Measurements from ENCODE around the gene KRTAP6-1. TPM values are rescaled to one million over a fixed set of nuclear protein-coding genes. Genes with fewer than 3 reads are reported as not detected.

Gene KRTAP6-1, protein sequence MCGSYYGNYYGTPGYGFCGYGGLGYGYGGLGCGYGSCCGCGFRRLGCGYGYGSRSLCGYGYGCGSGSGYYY
- total RNA-seq (not detected), polyA plus RNA-seq (ENCODE audit: insufficient read depth, low read depth, low replicate concordance) (not detected)
- long read RNA-seq, donor 1: 0 reads
- long read RNA-seq, donor 2: 0 reads

DNA sequence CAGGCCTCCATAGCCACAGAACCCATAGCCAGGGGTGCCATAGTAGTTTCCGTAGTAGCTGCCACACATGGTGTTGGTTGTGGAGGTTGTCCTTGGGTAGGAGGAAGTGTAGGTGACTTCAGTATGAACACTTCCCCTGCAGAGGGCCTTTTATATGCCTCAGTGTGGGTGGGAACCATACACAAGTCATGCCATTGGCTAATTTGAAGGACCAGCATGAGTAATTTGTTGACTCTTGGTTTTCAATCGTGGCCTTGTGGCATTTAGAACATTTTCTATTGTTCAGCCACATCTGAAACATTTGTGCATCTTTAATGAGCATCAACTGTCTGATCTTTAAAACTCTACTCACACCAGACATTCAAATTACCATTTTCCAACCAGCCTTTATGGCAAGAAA, at the start of gene KRTAP6-1:
TSS of gene KRTAP6-1 (minus strand) at position 95 of the 400 bp plus-strand sequence. CDS start at position 69, 26 bp downstream.
- intact Hi-C loops (cut with DNase I; ENCODE audit: low total_unique reads): no loop called here
- 78 to 85% methylated on average over 2 of the region's 2 CpGs for WGBS, 2 donors
- TF ChIP-seq POLR2A (IDR thresholded peaks at IDR 0.05) (no peak), CTCF (IDR thresholded peaks at IDR 0.05) (no peak)
- Histone ChIP-seq H3K27ac (no peak within 1 kb of the TSS), H3K27me3 (no peaks in the 10 kb centered on the region), H3K9me3 (no peaks in the 10 kb centered on the region), H3K4me1 (no peaks in the 10 kb centered on the region), H3K36me3 (ENCODE audit: low read depth, missing control alignments) (no peaks in the 10 kb centered on the region), H3K4me3 (no peak within 1 kb of the TSS)
- no peak for DNase-seq

DNA sequence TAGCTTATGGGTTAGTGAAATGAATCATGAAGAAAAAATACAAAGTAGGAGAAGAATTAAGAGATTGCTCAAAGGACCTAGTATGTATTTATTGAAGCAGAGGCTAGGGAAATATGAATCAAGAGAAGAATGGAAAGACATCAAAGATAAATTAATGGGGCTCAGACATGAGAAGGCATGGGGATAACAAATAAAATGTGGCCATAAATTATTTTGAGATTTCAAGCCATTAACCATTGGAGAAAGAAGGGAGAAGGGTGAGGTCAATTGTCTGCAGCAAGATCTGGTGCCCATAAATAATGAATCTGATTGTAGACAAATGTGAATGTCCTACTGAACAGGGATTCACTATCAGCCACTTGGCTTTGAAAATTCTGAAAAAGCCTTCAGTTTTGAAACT, 39.2 kb upstream of the KRTAP6-1 start:
- Histone ChIP-seq H3K9me3 (no peaks in the 10 kb centered on the region), H3K36me3 (ENCODE audit: low read depth, missing control alignments) (no peaks in the 10 kb centered on the region), H3K4me1 (no peaks in the 10 kb centered on the region), H3K27me3 (no peaks in the 10 kb centered on the region), H3K4me3 (no peak overlapping the region), H3K27ac (no peak overlapping the region)
- intact Hi-C loops (cut with DNase I; ENCODE audit: low total_unique reads): no loop called here
- no peak for DNase-seq
- TF ChIP-seq POLR2A (IDR thresholded peaks at IDR 0.05) (no peak), CTCF (IDR thresholded peaks at IDR 0.05) (no peak)

DNA sequence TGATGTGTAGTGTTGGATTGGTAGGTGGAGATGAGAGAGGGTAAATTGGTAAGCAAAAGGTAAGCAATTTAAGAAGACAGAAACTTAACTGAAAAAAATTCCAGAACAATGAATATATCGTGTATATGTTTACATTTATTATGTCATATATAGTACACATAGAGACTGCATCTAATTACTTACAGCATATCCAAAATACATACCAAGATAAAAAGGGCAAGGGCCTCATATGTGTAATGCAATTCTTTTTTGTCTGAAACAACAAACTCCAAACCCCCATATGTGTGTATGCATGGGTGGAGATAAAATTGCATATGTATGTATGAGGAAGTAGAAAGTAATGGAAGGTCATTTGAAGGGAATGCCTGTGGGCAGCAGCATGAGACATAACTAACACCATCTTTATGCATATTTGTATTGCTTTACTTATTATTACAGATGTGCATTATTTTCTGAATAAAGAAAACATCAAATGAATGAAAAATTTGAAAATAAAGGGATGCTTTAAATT, 33.2 kb upstream of the KRTAP6-1 start:
- WGBS, 2 donors: 70 to 71% methylated on average over 1 of the region's 1 CpG

GRCh38 chr21:30642564-30642963, 28.8 kb upstream of the KRTAP6-1 start, which contains the start of gene KRTAP20-3:
Gene KRTAP20-3 (plus strand): TSS chr21:30642864.
- H3K36me3 ChIP-seq (ENCODE audit: low read depth, missing control alignments): no peaks in the 10 kb centered on the region
- no peak for TF ChIP-seq CTCF (IDR thresholded peaks at IDR 0.05)
- no peak for TF ChIP-seq POLR2A (IDR thresholded peaks at IDR 0.05)
- WGBS, 2 donors: 72 to 84% methylated on average over 2 of the region's 2 CpGs
- no peak within 1 kb of the TSS for H3K4me3 ChIP-seq
- intact Hi-C loops (cut with DNase I; ENCODE audit: low total_unique reads): no loop called here
- H3K9me3 ChIP-seq: no peaks in the 10 kb centered on the region
- no peak for DNase-seq
- H3K27me3 ChIP-seq: no peaks in the 10 kb centered on the region
- no peak within 1 kb of the TSS for H3K27ac ChIP-seq
- H3K4me1 ChIP-seq: no peaks in the 10 kb centered on the region

More for the DNA sequence above, 33.2 kb upstream of the KRTAP6-1 start:
- no peak for TF ChIP-seq CTCF (IDR thresholded peaks at IDR 0.05)
- no peak for TF ChIP-seq POLR2A (IDR thresholded peaks at IDR 0.05)
- H3K27me3 ChIP-seq: no peaks in the 10 kb centered on the region
- intact Hi-C loops (cut with DNase I; ENCODE audit: low total_unique reads): no loop called here
- no peaks in the 10 kb centered on the region for H3K9me3 ChIP-seq
- H3K4me3 ChIP-seq: no peak overlapping the region
- H3K36me3 ChIP-seq (ENCODE audit: low read depth, missing control alignments): no peaks in the 10 kb centered on the region
- DNase-seq: no peak
- H3K4me1 ChIP-seq: no peaks in the 10 kb centered on the region
- no peak overlapping the region for H3K27ac ChIP-seq

DNA sequence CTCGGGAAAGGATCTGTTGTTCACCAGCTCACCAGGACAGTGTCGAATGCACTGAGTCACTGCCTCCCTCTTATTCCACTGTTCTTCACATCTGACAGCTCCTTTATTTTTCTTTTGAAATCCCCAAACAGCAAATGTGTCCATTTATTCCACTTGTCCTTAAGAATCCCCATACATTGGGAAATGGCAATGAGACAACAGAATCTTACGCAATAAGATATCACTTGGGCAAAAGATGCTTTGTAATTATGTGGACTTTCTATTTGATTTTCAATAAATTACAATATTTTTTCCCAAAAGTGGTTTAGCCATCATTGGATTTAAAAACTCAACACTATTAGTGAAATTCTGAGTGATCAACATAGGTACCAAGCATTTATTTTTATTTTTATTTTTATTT, 25.0 kb upstream of the KRTAP6-1 start:
- no peak for DNase-seq
- H3K4me1 ChIP-seq: no peaks in the 10 kb centered on the region
- intact Hi-C loops (cut with DNase I; ENCODE audit: low total_unique reads): no loop called here
- no peak overlapping the region for H3K27ac ChIP-seq
- no peak for TF ChIP-seq POLR2A (IDR thresholded peaks at IDR 0.05)
- no peak overlapping the region for H3K4me3 ChIP-seq
- no peaks in the 10 kb centered on the region for H3K36me3 ChIP-seq (ENCODE audit: low read depth, missing control alignments)
- WGBS, 2 donors: 87 to 92% methylated on average over 3 of the region's 3 CpGs
- H3K27me3 ChIP-seq: no peaks in the 10 kb centered on the region
- H3K9me3 ChIP-seq: no peaks in the 10 kb centered on the region

Data from testis (tissue), 5 donors.